Fibroblast of villous mesenchyme (primary cell): Measurements from ENCODE around the gene G3BP1. TPM values are rescaled to one million over a fixed set of nuclear protein-coding genes. Genes with fewer than 3 reads are reported as not detected.

Source experiments
- DNase-seq: peaks from one replicate; pipeline ENCODE4 v3.0.0-alpha.2; 2010; ENCODE audit warnings: low read depth
- H3K4me3 ChIP-seq: 2 replicates; pipeline ENCODE4 v1.5.1; 2011; ENCODE audit warnings: low read depth, mild to moderate bottlenecking, low read length
- total RNA-seq: library from RNA; depleted of rRNA; stranded (reverse); fragments of >200 nt; gene quantifications from 2 replicates; pipeline ENCODE4 v1.2.3, GENCODE V29; 2012
- TF ChIP-seq, protein P1 (sequence below): IDR thresholded peaks from 2 replicates; pipeline ENCODE4 v1.5.1; 2012; ENCODE audit warnings: low read depth, mild to moderate bottlenecking, low read length; ENCODE audit not compliant: insufficient read depth

Gene G3BP1
- total RNA-seq, 1 donor = 244 TPM

DNA sequence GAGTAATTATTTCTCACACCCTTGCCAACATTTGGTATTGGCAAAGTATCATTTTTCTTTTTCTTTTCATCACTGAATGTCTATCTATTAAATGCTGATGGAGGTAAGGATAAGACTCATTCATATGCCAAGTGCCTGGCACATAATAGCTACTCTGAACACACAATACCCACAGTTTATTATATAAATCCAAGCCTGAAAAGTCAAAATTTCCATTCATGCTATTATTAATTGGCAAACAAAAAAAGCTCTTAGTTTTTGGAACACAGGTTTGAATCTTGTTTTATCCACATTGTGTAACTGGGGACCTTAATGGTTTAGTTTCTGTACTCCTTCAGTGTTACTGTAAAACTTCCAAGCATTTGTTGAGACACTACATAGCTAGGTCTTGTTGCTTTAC, 7.0 kb upstream of the G3BP1 start:
- DNase-seq = no peak
- TF ChIP-seq, protein P1, sequence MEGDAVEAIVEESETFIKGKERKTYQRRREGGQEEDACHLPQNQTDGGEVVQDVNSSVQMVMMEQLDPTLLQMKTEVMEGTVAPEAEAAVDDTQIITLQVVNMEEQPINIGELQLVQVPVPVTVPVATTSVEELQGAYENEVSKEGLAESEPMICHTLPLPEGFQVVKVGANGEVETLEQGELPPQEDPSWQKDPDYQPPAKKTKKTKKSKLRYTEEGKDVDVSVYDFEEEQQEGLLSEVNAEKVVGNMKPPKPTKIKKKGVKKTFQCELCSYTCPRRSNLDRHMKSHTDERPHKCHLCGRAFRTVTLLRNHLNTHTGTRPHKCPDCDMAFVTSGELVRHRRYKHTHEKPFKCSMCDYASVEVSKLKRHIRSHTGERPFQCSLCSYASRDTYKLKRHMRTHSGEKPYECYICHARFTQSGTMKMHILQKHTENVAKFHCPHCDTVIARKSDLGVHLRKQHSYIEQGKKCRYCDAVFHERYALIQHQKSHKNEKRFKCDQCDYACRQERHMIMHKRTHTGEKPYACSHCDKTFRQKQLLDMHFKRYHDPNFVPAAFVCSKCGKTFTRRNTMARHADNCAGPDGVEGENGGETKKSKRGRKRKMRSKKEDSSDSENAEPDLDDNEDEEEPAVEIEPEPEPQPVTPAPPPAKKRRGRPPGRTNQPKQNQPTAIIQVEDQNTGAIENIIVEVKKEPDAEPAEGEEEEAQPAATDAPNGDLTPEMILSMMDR = no peak
- H3K4me3 ChIP-seq = no peak overlapping the region

DNA sequence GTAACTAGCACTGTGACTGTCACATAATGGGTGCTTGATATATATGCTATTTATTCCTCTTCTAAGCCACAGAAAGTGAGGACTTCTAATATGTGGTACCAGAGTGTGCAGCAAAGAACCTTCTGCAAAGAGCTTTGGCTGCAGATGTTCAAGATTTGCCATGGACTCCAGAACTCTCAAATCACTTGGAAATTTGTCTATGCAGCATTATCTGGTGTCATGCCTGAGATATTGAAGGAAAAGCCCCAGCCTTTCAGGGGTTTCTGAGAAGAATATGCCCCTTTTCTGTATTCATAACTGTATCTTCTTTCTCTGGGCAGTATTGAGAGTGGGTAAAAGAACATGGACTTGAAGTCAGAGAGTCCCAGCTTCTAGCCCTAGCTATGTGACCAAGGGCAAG, 4.8 kb upstream of the G3BP1 start:
- H3K4me3 ChIP-seq = no peak overlapping the region
- no peak for DNase-seq
- TF ChIP-seq, protein P1 = no peak

DNA sequence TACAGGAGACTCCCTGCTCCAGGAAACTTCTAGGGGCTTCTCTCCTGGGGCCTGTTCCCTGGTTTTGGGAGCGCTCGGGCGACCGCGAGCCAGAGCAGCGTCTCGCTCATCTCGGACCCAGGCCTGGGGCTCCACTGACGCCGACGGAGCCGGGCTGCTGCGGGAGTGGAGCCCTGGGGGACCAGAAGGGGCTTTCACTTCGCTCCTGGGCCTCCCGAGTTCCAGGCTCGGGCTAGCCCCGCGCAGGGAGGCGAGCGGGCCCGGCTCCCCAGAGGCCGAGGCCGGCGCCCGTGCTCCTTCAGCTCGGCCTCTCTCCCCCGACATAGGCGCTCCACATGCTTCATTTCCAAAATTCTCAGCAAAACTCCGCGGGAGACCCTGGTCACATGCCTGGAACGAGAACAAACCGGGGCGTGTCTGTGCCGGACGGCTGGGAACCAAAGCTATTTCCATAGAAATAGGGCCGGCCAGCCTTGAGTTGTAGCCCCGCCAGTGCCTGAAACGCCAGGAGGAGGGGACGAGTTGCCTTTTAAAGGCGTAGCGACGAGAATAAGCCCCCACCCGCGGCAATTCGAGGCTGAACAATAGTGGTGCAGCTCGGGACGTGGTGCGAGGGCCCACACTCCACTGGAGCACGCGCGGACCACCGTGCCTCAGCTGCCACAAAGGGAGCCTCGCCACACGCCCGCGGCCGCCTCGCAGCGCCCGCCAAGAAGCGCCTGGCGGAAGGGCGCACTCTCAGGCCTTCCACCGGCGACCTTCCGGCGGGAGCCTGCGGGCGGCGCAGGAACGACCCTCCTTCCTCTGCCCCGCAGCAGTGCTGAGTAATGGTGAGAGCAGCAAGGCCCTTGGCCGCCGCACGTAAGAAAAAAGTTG, 1.1 kb upstream of the G3BP1 start:
- peak overlapping the region; percentile 62 for H3K4me3 ChIP-seq
- DNase-seq = peak; percentile 78
- TF ChIP-seq, protein P1 = peak; percentile 6

DNA sequence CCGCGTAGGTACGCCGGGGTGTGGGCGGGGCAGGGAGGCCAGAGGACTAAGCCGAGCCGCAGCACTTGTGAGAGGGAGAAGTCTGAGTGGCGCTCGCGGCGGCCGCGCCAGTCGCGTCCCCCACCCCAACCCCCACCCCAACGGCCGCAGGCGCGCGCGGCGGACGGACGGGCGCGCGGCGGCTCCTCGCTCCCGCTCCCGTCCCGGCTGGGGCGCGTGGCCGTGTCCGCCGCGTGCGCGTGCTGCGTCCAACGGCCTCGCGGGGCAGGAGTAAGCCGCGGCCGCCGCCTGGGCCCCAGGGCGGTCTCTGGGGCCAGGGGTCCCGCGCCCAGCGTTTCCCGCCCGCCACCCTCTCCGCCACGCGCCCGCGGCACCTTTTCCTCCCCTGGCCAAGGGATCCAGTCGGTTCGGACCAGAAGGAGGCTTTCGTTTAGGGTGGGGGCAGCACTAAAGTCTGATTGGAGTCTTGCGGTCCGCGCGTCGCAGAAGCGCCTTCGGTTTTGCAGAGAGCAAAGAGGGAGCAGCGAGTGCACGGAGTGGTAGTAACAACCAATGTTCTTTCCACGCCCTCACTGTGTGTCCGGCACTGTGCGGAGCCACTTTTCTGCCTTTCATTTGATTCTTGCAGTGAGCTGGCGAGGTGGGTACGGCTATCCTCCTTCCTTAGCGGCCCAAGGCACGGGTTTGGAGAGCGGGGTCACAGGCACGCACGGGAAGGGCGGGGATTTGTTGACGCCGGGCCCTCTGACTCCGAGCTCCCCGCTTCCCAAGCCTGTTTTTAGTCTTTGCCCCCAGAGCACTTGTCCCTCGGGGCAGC, 483 bp downstream of the G3BP1 start:
- DNase-seq = peak; percentile 45

DNA sequence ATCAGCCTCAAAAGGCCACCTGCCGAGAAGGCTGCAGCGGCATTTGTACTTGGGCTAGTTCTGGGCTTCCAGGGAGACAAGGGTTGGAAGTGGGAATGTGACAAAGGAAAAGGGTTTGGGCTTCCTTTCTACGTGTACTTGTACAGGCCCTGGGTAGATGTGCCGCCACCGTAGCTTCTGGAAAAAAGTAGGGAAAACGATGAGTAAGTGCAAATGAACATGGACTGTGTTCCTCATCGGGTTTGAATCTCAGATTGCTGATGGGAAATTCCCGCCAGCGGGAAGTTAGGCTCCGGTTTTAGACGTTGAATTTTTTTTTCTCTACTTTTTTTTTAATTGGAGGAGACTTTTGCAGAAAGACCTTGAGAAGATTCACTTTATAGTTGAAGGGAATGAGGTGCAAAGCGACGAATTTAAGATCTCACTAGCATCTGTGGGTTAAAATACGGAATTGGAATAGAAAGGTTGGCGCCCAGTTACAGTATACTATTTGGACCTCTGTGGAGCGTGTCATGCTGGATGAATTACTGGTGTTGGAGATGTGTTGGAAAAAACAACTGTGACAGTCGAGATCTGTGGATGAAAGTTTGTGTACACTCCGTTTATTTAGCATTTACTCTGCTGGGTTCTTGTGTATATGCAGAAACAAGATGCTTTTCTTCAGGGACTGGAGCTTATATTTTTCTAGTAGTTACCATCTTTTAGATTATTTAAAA, 1.2 kb downstream of the G3BP1 start:
- TF ChIP-seq, protein P1 = no peak
- H3K4me3 ChIP-seq = peak overlapping the region; percentile 84
- peak; percentile 41 for DNase-seq

More for the DNA sequence above, 483 bp downstream of the G3BP1 start:
- peak overlapping the region; percentile 84 for H3K4me3 ChIP-seq
- TF ChIP-seq, protein P1 = no peak

DNA sequence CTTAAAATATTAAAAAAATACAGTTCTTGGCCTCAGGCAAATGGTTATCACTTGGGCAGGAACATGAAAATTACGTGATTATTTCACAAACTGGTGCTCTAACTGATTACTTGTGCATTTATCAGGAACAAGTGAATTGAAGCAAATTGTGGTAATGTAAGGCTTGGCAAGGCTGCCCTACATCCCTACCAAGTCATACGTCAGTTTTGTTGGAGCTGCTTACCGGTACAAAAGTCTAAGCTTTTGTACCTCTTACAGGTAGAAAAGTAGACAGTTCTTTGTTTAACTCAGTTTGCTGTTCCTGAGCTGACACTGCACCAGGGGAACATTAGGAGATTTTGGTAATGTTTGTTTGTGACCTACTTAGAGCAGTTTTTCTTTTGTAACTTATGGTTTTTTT, 2.2 kb downstream of the G3BP1 start:
- H3K4me3 ChIP-seq = peak overlapping the region; percentile 84
- DNase-seq = peak; percentile 8
- TF ChIP-seq, protein P1 = no peak
